Measurements from ENCODE around the gene HOXA11.

HOXA11 gene

DNA sequence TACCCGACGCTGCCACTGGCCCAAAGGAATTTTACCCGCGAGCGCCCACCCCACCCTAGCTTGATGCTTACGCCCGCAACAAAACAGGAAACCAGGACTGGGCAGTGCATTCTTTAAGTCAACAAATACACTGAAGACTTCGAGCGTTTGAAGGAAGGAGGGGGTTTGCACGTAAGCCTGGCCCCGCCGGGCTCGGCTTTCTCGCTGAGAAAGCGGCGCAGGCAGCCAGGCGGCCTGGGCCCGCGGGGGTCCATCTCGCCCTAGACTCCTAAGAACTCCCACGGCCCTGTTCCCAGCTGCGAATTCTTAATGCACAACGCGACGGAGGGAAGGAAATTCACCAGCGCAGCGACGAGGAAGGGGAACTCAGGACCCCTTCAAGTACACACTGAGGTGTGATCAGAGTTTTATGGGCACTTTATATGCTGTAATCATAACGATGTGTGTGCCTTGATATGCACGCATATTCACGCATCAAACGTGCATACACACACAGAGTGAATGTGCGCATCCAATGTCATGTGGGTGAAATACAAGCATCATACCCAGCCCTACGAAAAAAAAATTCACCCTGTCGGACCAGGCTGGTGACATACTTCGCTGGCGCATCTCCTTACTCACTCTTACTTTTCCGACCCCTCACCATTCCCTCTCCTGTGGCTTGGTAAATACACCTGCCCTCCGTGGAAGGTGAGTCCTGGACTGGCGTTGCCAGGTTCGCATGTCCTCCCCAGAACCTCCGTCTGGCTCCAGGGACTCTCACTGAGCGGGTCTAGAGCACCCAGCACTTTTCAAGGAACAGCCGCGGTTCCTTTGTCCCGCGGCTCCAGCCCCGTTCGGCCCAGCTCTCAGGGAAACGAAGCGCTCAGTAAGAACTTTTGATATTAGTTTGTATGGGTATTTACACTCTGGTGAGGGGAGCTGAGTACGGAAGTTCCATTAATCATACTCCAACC is 20.6 kb upstream of the HOXA11 start:
- H3K4me2 ChIP-seq (ENCODE audit: insufficient read depth, low read length), result no peak overlapping the region
- DNase-seq (no peak), ATAC-seq (ENCODE audit: insufficient read depth, low read depth) (no peak)
- no peaks in the 10 kb centered on the region for H4K20me1 ChIP-seq (ENCODE audit: insufficient read depth, low read length)
- H3K4me1 ChIP-seq (ENCODE audit: insufficient read depth, low read length), result peaks cover 4% of the 10 kb centered on the region
- H3K79me2 ChIP-seq (ENCODE audit: insufficient read depth, low read length), result no peaks in the 10 kb centered on the region
- TF ChIP-seq, protein P1, sequence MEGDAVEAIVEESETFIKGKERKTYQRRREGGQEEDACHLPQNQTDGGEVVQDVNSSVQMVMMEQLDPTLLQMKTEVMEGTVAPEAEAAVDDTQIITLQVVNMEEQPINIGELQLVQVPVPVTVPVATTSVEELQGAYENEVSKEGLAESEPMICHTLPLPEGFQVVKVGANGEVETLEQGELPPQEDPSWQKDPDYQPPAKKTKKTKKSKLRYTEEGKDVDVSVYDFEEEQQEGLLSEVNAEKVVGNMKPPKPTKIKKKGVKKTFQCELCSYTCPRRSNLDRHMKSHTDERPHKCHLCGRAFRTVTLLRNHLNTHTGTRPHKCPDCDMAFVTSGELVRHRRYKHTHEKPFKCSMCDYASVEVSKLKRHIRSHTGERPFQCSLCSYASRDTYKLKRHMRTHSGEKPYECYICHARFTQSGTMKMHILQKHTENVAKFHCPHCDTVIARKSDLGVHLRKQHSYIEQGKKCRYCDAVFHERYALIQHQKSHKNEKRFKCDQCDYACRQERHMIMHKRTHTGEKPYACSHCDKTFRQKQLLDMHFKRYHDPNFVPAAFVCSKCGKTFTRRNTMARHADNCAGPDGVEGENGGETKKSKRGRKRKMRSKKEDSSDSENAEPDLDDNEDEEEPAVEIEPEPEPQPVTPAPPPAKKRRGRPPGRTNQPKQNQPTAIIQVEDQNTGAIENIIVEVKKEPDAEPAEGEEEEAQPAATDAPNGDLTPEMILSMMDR (IDR thresholded peaks at IDR 0.05; ENCODE audit: borderline replicate concordance, extremely low read depth, low read length, poor library complexity, severe bottlenecking), result no peak
- TF ChIP-seq EZH2 (IDR thresholded peaks at IDR 0.05; ENCODE audit: borderline replicate concordance, low read depth, low read length, severe bottlenecking), result no peak
- no peaks in the 10 kb centered on the region for H3K9me3 ChIP-seq (ENCODE audit: insufficient read depth, low read length, severe bottlenecking)
- no peak overlapping the region for H3K9ac ChIP-seq (ENCODE audit: low read depth, low read length)
- H3K27me3 ChIP-seq (ENCODE audit: insufficient read depth, low read length, poor library complexity), result peaks cover 14% of the 10 kb centered on the region
- H2AFZ ChIP-seq (ENCODE audit: low read depth, low read length), result no peak overlapping the region
- H3K4me3 ChIP-seq (ENCODE audit: low read depth in 1 of 2, low read length in 2 of 2), result no peak overlapping the region
- H3K36me3 ChIP-seq (ENCODE audit: insufficient read depth, low read length), result no peaks in the 10 kb centered on the region
- H3K27ac ChIP-seq (ENCODE audit: low read length), result no peak overlapping the region

DNA sequence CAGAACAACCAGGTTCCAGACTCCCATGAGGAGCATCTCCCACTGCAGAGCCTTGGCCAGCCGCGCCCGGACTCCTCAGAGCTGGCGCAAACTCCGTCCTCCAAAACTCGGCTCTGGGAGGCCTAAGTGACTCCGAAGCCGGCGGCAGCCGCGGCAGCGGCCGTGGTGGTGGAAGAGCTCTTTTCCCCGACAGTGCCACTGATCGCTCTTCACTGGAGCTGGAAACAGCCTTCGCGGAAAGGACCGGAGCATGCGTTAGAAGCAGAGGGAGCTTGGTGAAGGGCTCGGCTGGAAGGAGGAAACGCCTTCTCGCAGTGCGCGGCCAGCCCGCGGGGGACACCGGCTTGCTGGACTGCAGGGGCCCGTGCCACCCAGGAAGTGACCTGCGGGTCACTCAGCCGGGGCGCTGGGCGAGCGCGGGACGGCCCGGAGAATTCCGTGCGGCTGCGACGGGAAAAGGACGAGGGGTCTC is 19.9 kb upstream of the HOXA11 start:
- ATAC-seq (ENCODE audit: insufficient read depth, low read depth), result no peak
- no peak overlapping the region for H3K4me2 ChIP-seq (ENCODE audit: insufficient read depth, low read length)
- TF ChIP-seq, protein P1 (IDR thresholded peaks at IDR 0.05; ENCODE audit: borderline replicate concordance, extremely low read depth, low read length, poor library complexity, severe bottlenecking), result no peak
- no peak for TF ChIP-seq EZH2 (IDR thresholded peaks at IDR 0.05; ENCODE audit: borderline replicate concordance, low read depth, low read length, severe bottlenecking)
- no peaks in the 10 kb centered on the region for H3K9me3 ChIP-seq (ENCODE audit: insufficient read depth, low read length, severe bottlenecking)
- no peak overlapping the region for H3K9ac ChIP-seq (ENCODE audit: low read depth, low read length)
- H3K36me3 ChIP-seq (ENCODE audit: insufficient read depth, low read length), result no peaks in the 10 kb centered on the region
- no peak overlapping the region for H3K27ac ChIP-seq (ENCODE audit: low read length)
- no peak overlapping the region for H3K4me3 ChIP-seq (ENCODE audit: low read depth in 1 of 2, low read length in 2 of 2)
- no peak overlapping the region for H2AFZ ChIP-seq (ENCODE audit: low read depth, low read length)
- H3K79me2 ChIP-seq (ENCODE audit: insufficient read depth, low read length), result no peaks in the 10 kb centered on the region
- H3K4me1 ChIP-seq (ENCODE audit: insufficient read depth, low read length), result peaks cover 10% of the 10 kb centered on the region
- peaks cover 19% of the 10 kb centered on the region for H3K27me3 ChIP-seq (ENCODE audit: insufficient read depth, low read length, poor library complexity)
- no peaks in the 10 kb centered on the region for H4K20me1 ChIP-seq (ENCODE audit: insufficient read depth, low read length)
- no peak for DNase-seq

DNA sequence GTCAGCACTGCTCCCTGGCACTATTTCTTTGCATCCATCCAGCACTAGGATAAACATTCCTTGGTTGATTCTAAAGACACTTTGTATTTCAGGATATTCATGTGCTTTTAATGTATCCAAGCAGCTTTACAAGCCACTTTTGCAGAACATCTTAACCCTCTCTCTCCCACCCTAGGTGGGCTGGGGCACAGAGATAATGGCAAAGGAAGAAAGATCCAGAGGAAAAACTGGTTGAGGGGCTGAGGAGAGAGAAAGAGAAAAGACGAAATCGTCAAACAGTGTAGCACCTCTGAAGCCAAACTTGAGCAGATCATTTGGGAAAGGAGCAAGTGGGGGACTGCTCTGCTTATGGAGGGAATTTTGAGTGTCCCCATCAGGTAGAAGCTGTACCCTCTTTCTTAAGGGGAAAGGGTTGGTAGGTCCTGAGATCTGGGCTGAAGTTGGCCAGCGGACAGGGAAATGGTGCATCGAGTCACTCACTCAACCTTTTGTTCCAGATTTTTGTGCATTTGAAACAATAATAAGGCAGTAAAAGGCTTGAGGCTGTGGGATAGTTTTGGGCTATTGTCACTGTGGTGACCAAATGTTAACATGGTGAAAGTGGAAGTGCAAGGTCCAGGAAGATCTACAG is 19.0 kb upstream of the HOXA11 start:
- Histone ChIP-seq H3K36me3 (ENCODE audit: insufficient read depth, low read length) (no peaks in the 10 kb centered on the region), H3K9me3 (ENCODE audit: insufficient read depth, low read length, severe bottlenecking) (no peaks in the 10 kb centered on the region), H2AFZ (ENCODE audit: low read depth, low read length) (no peak overlapping the region), H3K27ac (ENCODE audit: low read length) (no peak overlapping the region), H3K4me2 (ENCODE audit: insufficient read depth, low read length) (no peak overlapping the region), H3K79me2 (ENCODE audit: insufficient read depth, low read length) (no peaks in the 10 kb centered on the region), H3K4me1 (ENCODE audit: insufficient read depth, low read length) (peaks cover 13% of the 10 kb centered on the region), H3K9ac (ENCODE audit: low read depth, low read length) (no peak overlapping the region), H4K20me1 (ENCODE audit: insufficient read depth, low read length) (no peaks in the 10 kb centered on the region), H3K27me3 (ENCODE audit: insufficient read depth, low read length, poor library complexity) (peaks cover 19% of the 10 kb centered on the region), H3K4me3 (ENCODE audit: low read depth in 1 of 2, low read length in 2 of 2) (no peak overlapping the region)
- TF ChIP-seq EZH2 (IDR thresholded peaks at IDR 0.05; ENCODE audit: borderline replicate concordance, low read depth, low read length, severe bottlenecking), result no peak
- TF ChIP-seq, protein P1 (IDR thresholded peaks at IDR 0.05; ENCODE audit: borderline replicate concordance, extremely low read depth, low read length, poor library complexity, severe bottlenecking), result no peak
- DNase-seq, result no peak
- no peak for ATAC-seq (ENCODE audit: insufficient read depth, low read depth)

Measured in DND-41 (cell line).